ENCODE results near the gene GFPT1. TPM values are rescaled to one million over a fixed set of nuclear protein-coding genes. Genes with fewer than 3 reads are reported as not detected.

Gene GFPT1
- total RNA-seq, 4 donors from 2014 or later, result 56.7 to 125 (median 71.3) TPM

DNA sequence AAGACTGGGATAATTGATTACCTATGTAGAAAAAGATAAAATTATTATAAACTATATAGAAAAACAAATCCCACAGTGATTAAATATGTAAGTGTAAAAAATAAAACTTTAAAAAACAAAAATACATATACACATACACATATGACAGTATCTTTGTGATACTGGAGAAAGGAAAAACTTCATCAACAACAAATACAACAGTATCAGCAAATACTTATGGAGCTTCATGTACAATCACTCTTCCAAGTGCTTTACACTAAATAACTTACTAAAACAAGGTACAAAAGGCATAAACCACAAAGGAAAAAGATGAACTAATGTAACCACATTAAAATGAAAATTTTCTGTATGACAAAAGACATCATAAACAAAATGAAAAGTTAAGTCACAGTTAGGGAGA lies 24.1 kb upstream of the GFPT1 start:
- no peak overlapping the region for H3K27ac ChIP-seq
- H3K27me3 ChIP-seq, result no peaks in the 10 kb centered on the region
- H3K4me3 ChIP-seq (replicated peaks in 1 of 3), result no peak overlapping the region
- H3K9me3 ChIP-seq, result no peaks in the 10 kb centered on the region
- H3K4me1 ChIP-seq, result no peaks in the 10 kb centered on the region
- TF ChIP-seq, protein P1, sequence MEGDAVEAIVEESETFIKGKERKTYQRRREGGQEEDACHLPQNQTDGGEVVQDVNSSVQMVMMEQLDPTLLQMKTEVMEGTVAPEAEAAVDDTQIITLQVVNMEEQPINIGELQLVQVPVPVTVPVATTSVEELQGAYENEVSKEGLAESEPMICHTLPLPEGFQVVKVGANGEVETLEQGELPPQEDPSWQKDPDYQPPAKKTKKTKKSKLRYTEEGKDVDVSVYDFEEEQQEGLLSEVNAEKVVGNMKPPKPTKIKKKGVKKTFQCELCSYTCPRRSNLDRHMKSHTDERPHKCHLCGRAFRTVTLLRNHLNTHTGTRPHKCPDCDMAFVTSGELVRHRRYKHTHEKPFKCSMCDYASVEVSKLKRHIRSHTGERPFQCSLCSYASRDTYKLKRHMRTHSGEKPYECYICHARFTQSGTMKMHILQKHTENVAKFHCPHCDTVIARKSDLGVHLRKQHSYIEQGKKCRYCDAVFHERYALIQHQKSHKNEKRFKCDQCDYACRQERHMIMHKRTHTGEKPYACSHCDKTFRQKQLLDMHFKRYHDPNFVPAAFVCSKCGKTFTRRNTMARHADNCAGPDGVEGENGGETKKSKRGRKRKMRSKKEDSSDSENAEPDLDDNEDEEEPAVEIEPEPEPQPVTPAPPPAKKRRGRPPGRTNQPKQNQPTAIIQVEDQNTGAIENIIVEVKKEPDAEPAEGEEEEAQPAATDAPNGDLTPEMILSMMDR (IDR thresholded peaks at IDR 0.05), result no peak
- no peak for TF ChIP-seq POLR2A (IDR thresholded peaks at IDR 0.05)
- H3K36me3 ChIP-seq, result peaks cover 20 to 30% of the 10 kb centered on the region in 2 donors
- intact Hi-C loops (cut with DNase I), result no loop called here
- no peak for DNase-seq

DNA sequence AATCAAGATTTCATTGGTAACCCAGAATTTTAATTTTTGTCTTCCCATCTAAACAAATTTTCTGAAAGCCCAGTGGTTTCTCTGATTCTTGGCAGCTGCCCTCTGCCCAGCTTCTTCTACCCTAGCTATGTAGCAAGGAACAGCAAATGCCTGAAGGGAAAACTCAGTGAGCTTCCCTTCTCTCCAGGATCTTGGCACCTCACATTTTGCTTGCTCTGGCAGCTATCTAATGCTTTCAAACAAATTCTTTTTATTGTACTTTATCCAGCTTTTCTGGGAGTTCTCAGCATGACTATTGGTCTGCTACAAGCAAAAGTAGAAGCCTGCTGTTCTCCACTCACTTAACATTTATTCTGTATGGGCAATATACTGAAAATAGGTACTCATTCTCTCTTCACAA lies 18.3 kb upstream of the GFPT1 start:
- Histone ChIP-seq H3K4me3 (replicated peaks in 1 of 3) (no peak overlapping the region), H3K9me3 (no peaks in the 10 kb centered on the region), H3K27me3 (no peaks in the 10 kb centered on the region), H3K36me3 (peaks cover 31 to 32% of the 10 kb centered on the region in 2 donors), H3K27ac (no peak overlapping the region), H3K4me1 (no peaks in the 10 kb centered on the region)
- DNase-seq, result no peak
- intact Hi-C loops (cut with DNase I), result no loop called here
- TF ChIP-seq, protein P1 (IDR thresholded peaks at IDR 0.05), result no peak
- TF ChIP-seq POLR2A (IDR thresholded peaks at IDR 0.05), result no peak

DNA sequence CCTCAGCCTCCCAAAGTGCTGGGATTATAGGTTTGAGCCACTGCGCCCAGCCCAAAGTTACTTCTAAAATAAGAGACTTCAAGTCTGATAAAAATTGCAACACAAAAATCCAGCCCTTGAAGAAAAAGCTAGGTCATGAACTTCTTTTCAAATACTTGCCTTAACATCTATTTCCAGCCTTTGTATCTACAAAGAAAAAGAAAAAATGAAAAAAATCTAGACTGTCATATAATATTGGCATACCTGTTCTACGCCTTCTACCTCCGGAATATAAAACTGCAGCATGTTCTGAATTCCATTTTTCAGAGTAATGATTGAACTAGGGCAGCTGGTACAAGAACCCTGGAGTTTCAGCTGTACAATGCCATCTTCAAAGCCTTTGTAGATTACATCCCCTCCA lies 13.1 kb upstream of the GFPT1 start:
- no peaks in the 10 kb centered on the region for H3K27me3 ChIP-seq
- no peak for DNase-seq
- H3K36me3 ChIP-seq, result peaks cover 29 to 50% of the 10 kb centered on the region in 2 donors
- H3K4me3 ChIP-seq (replicated peaks in 1 of 3), result no peak overlapping the region
- no peak overlapping the region for H3K27ac ChIP-seq
- no peaks in the 10 kb centered on the region for H3K4me1 ChIP-seq
- intact Hi-C loops (cut with DNase I), result no loop called here
- no peak for TF ChIP-seq POLR2A (IDR thresholded peaks at IDR 0.05)
- TF ChIP-seq, protein P1 (IDR thresholded peaks at IDR 0.05), result no peak
- 95 to 99% methylated on average over 3 of the region's 3 CpGs for WGBS, 2 donors
- H3K9me3 ChIP-seq, result no peaks in the 10 kb centered on the region

DNA sequence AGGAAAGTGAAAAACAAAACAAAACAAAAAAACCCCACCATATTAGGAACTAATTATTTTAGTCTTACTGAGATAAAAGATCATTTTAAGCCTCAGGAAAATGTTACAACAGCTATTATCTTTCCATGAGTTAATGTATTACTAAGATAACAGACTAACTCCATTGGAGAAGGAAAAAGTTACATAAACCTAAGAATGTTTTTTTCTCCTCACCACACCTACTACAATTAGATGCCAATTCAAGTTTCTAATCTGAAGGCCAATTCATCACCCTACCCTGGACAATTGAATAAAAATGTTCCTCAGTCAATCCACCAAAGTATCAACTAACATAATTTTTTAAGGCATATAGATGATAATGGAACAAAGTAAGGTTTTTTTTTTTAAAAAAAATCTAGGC lies 10.2 kb upstream of the GFPT1 start:
- Histone ChIP-seq H3K27me3 (no peaks in the 10 kb centered on the region), H3K4me1 (no peaks in the 10 kb centered on the region), H3K36me3 (peaks cover 9 to 38% of the 10 kb centered on the region in 2 donors), H3K4me3 (replicated peaks in 1 of 3) (no peak overlapping the region), H3K27ac (no peak overlapping the region), H3K9me3 (no peaks in the 10 kb centered on the region)
- DNase-seq, result no peak
- intact Hi-C loops (cut with DNase I), result no loop called here
- TF ChIP-seq POLR2A (IDR thresholded peaks at IDR 0.05), result no peak
- TF ChIP-seq, protein P1 (IDR thresholded peaks at IDR 0.05), result no peak

DNA sequence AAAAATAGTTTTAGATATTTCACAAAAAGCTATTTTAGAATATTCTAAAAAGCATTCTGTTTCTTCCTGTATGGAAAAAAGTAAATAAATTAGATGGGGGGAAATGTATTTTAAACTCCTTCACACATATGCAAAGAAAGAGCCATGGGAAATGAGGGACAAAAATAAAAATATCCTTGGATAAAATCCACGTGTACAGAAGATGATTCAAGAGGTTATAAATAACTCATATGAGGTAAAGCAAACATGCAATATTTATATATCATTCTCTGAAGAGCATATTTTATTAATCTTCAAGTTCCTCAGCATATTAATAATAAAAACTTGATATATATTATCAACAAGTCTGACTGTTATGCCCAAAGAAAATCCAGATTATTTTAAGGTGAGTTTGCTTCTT lies 8.8 kb upstream of the GFPT1 start:
- H3K27ac ChIP-seq, result no peak overlapping the region
- H3K27me3 ChIP-seq, result no peaks in the 10 kb centered on the region
- H3K4me3 ChIP-seq (replicated peaks in 1 of 3), result no peak overlapping the region
- no peak for DNase-seq
- no peak for TF ChIP-seq POLR2A (IDR thresholded peaks at IDR 0.05)
- TF ChIP-seq, protein P1 (IDR thresholded peaks at IDR 0.05), result no peak
- peaks cover 7 to 38% of the 10 kb centered on the region in 2 donors for H3K36me3 ChIP-seq
- no peaks in the 10 kb centered on the region for H3K9me3 ChIP-seq
- H3K4me1 ChIP-seq, result no peaks in the 10 kb centered on the region
- WGBS, 2 donors, result 68 to 74% methylated on average over 1 of the region's 1 CpG
- intact Hi-C loops (cut with DNase I), result no loop called here
